ENCODE results near the gene OOSP3. TPM values are rescaled to one million over a fixed set of nuclear protein-coding genes. Genes with fewer than 3 reads are reported as not detected.

OOSP3 gene
- total RNA-seq, 1 experiment from 2014 or later: not detected

- RAD21 ChIA-PET (ENCODE audit: low non-redundant PET in 1 of 2, low total read pairs in 2 of 2, uncharacterized antibody in 2 of 2, unreplicated experiment in 2 of 2): no interaction called here
- ATAC-seq (peak; percentile 79), DNase-seq (ENCODE audit: low read depth, low spot score) (peak; percentile 52)
- intact Hi-C loops (cut with micrococcal nuclease): no loop called here
- Histone ChIP-seq H3K9me2 (ENCODE audit: insufficient read depth) (no peaks in the 10 kb centered on the region), H3K9ac (ENCODE audit: low read length) (no peak within 1 kb of the TSS), H2AFZ (ENCODE audit: low read depth, low read length, poor library complexity, severe bottlenecking) (peak within 1 kb of the TSS; percentile 50), H3K27me3 (ENCODE audit: insufficient read depth, low read length) (no peaks in the 10 kb centered on the region), H3K9me3 (ENCODE audit: control insufficient read depth in 1 of 2, insufficient read depth in 1 of 2, low read depth in 1 of 2, low read length in 2 of 2) (no peaks in the 10 kb centered on the region), H3K4me3 (replicated peaks in 1 of 2; ENCODE audit: low read depth in 1 of 2, low read length in 2 of 2) (no peak within 1 kb of the TSS), H3K79me2 (ENCODE audit: insufficient read depth, low read length) (no peaks in the 10 kb centered on the region), H3K4me2 (ENCODE audit: low read length) (peak within 1 kb of the TSS; percentile 54), H3K36me3 (ENCODE audit: control insufficient read depth in 1 of 2, insufficient read depth in 2 of 2, low read length in 2 of 2) (no peaks in the 10 kb centered on the region), H3K4me1 (ENCODE audit: control insufficient read depth in 1 of 2, insufficient read depth in 2 of 2, low read length in 2 of 2) (peaks cover 0 to 27% of the 10 kb centered on the region in 2 experiments; a peak in 2 of 4 replicates), H3K27ac (ENCODE audit: low read depth, low read length) (no peak within 1 kb of the TSS), H4K20me1 (ENCODE audit: insufficient read depth) (no peaks in the 10 kb centered on the region)
- no TSS peak for BruUV-seq (replicated peaks)
- CTCF ChIA-PET: no interaction called here
- peak; percentile 96 for TF ChIP-seq CEBPB (IDR thresholded peaks at IDR 0.05; ENCODE audit: low read depth)
- no peak for TF ChIP-seq SIN3A (IDR thresholded peaks at IDR 0.05; ENCODE audit: low read depth)
- TF ChIP-seq CBX3 (IDR thresholded peaks at IDR 0.05; ENCODE audit: low read depth): peak; percentile 67
- TF ChIP-seq CTCF (IDR thresholded peaks at IDR 0.05 in 2 of 3, conservative IDR thresholded peaks at IDR 0.05 in 1 of 3; ENCODE audit: borderline replicate concordance in 1 of 3, insufficient read depth in 1 of 3, low read depth in 2 of 3, low read length in 2 of 3): peak in 1 of 3 experiments; percentile 27; a peak in 1 of 6 replicates
- POLR2A ChIA-PET: no interaction called here
Measured at GRCh38 chr11:59866397-59866796, 12.2 kb upstream of the OOSP3 start, which contains the start of gene TCN1. TSS of gene TCN1 (minus strand) at chr11:59866487. CDS start at chr11:59866470, 17 bp downstream.

DNA sequence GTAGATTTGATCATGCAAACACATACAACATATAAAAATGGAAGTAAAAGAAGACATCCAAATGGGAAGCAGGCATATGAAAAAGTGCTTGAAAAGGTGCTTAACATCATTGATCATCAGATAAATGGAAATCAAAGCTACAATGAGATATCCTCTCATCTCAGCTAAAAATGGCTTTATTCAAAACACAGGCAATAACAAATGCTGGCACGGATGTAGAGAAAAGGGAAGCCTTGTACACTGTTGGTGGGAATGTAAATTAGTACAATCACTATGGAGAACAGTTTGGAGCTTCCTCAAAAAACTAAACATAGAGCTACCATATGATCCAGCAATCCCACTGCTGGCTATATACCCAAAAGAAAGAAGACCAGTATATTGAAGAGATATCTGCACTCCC, 11.7 kb upstream of the OOSP3 start:
- H2AFZ ChIP-seq (ENCODE audit: low read depth, low read length, poor library complexity, severe bottlenecking): peak overlapping the region; percentile 50
- no peaks in the 10 kb centered on the region for H3K79me2 ChIP-seq (ENCODE audit: insufficient read depth, low read length)
- ChIA-PET CTCF (no interaction called here), POLR2A (no interaction called here), RAD21 (ENCODE audit: low non-redundant PET in 1 of 2, low total read pairs in 2 of 2, uncharacterized antibody in 2 of 2, unreplicated experiment in 2 of 2) (no interaction called here)
- no peak overlapping the region for H3K9ac ChIP-seq (ENCODE audit: low read length)
- no peaks in the 10 kb centered on the region for H3K9me2 ChIP-seq (ENCODE audit: insufficient read depth)
- DNase-seq (ENCODE audit: low read depth, low spot score): no peak
- H3K36me3 ChIP-seq (ENCODE audit: control insufficient read depth in 1 of 2, insufficient read depth in 2 of 2, low read length in 2 of 2): no peaks in the 10 kb centered on the region
- no TSS peak for BruUV-seq (replicated peaks)
- TF ChIP-seq EZH2 (IDR thresholded peaks at IDR 0.05) (no peak), ZFX (IDR thresholded peaks at IDR 0.05) (no peak)
- peaks cover 0 to 27% of the 10 kb centered on the region in 2 experiments; a peak in 2 of 4 replicates for H3K4me1 ChIP-seq (ENCODE audit: control insufficient read depth in 1 of 2, insufficient read depth in 2 of 2, low read length in 2 of 2)
- no peaks in the 10 kb centered on the region for H3K9me3 ChIP-seq (ENCODE audit: control insufficient read depth in 1 of 2, insufficient read depth in 1 of 2, low read depth in 1 of 2, low read length in 2 of 2)
- H3K4me2 ChIP-seq (ENCODE audit: low read length): 0 out of 2 replicates have a peak overlapping the region, but pooled peaks have one; percentile 7
- H3K27ac ChIP-seq (ENCODE audit: low read depth, low read length): no peak overlapping the region
- no peaks in the 10 kb centered on the region for H3K27me3 ChIP-seq (ENCODE audit: insufficient read depth, low read length)
- no peaks in the 10 kb centered on the region for H4K20me1 ChIP-seq (ENCODE audit: insufficient read depth)
- H3K4me3 ChIP-seq (replicated peaks in 1 of 2; ENCODE audit: low read depth in 1 of 2, low read length in 2 of 2): no peak overlapping the region
- intact Hi-C loops (cut with micrococcal nuclease): no loop called here
- ATAC-seq: no peak
